ENCODE measurements around the gene B4GALT2.

GRCh38 chr1:43949678-43950077 is 29.3 kb upstream of the B4GALT2 start:
- TF ChIP-seq CTCF (IDR thresholded peaks at IDR 0.05) (no peak), POLR2A (IDR thresholded peaks at IDR 0.05) (no peak)

Measured in testis (tissue), 2 donors.